Osteocyte (in vitro differentiated cells): ENCODE measurements around the gene PNCK. TPM values are rescaled to one million over a fixed set of nuclear protein-coding genes. Genes with fewer than 3 reads are reported as not detected.

ENCODE experiments used
- DNase-seq: peaks from one replicate; pipeline ENCODE4 v3.0.0; 2021; ENCODE audit warnings: mixed read lengths; ENCODE audit not compliant: unreplicated experiment; ENCODE audit errors: extremely low spot score
- H3K27ac Mint-ChIP-seq: one replicate; pipeline ENCODE4 v1.8.0; 2021; ENCODE audit warnings: mild to moderate bottlenecking, mixed read lengths; ENCODE audit not compliant: unreplicated experiment
- H3K27me3 Mint-ChIP-seq: one replicate; pipeline ENCODE4 v1.8.0; 2021; ENCODE audit warnings: mixed read lengths; ENCODE audit not compliant: unreplicated experiment
- H3K36me3 Mint-ChIP-seq: one replicate; pipeline ENCODE4 v1.8.0; 2021; ENCODE audit warnings: mixed read lengths; ENCODE audit not compliant: unreplicated experiment
- H3K4me1 Mint-ChIP-seq: one replicate; pipeline ENCODE4 v1.8.0; 2021; ENCODE audit warnings: mixed read lengths; ENCODE audit not compliant: unreplicated experiment
- H3K4me3 Mint-ChIP-seq: one replicate; pipeline ENCODE4 v1.8.0; 2021; ENCODE audit warnings: mild to moderate bottlenecking, moderate library complexity, mixed read lengths; ENCODE audit not compliant: unreplicated experiment
- H3K9me3 Mint-ChIP-seq: one replicate; pipeline ENCODE4 v1.8.0; 2021; ENCODE audit warnings: mixed read lengths; ENCODE audit not compliant: unreplicated experiment
- CTCF ChIP-seq: fragments of 200-600 bp; sonication (generic); IDR thresholded peaks from 2 replicates; pipeline ENCODE4 v1.5.0; 2021; ENCODE audit warnings: antibody characterized with exemption, mild to moderate bottlenecking, moderate library complexity
- total RNA-seq: library from RNA; stranded (reverse); gene quantifications from 2 replicates; pipeline ENCODE4 v1.2.1, GENCODE V29; 2021

The PNCK gene
- total RNA-seq, 1 donor from 2014 or later = 3.6 TPM

GRCh38 chrX:153669901-153670731, 3.5 kb downstream of the PNCK start:
- Mint-ChIP-seq H3K36me3 (peaks cover 1% of the 10 kb centered on the region), H3K9me3 (peaks cover 2% of the 10 kb centered on the region), H3K27ac (no peak overlapping the region), H3K4me3 (no peak overlapping the region), H3K4me1 (peaks cover 10% of the 10 kb centered on the region), H3K27me3 (peaks cover 23% of the 10 kb centered on the region)
- no peak for TF ChIP-seq CTCF
- DNase-seq = no peak

- peaks cover 22% of the 10 kb centered on the region for H3K27me3 Mint-ChIP-seq
- peak; percentile 72 for TF ChIP-seq CTCF
- H3K36me3 Mint-ChIP-seq = peaks cover 2% of the 10 kb centered on the region
- H3K4me1 Mint-ChIP-seq = peaks cover 8% of the 10 kb centered on the region
- no peak for DNase-seq
- H3K4me3 Mint-ChIP-seq = no peak overlapping the region
- no peak overlapping the region for H3K27ac Mint-ChIP-seq
- H3K9me3 Mint-ChIP-seq = peaks cover 10% of the 10 kb centered on the region
Measured at GRCh38 chrX:153669174-153669890, 4.3 kb downstream of the PNCK start.

- peaks cover 2% of the 10 kb centered on the region for H3K36me3 Mint-ChIP-seq
- H3K27me3 Mint-ChIP-seq = peaks cover 19% of the 10 kb centered on the region
- DNase-seq = no peak
- peaks cover 10% of the 10 kb centered on the region for H3K9me3 Mint-ChIP-seq
- H3K4me3 Mint-ChIP-seq = no peak overlapping the region
- H3K27ac Mint-ChIP-seq = no peak overlapping the region
- peaks cover 6% of the 10 kb centered on the region for H3K4me1 Mint-ChIP-seq
- no peak for TF ChIP-seq CTCF
Measured at GRCh38 chrX:153668423-153669173, 5.0 kb downstream of the PNCK start.

GRCh38 chrX:153667956-153668396, 5.6 kb downstream of the PNCK start:
- H3K27ac Mint-ChIP-seq = no peak overlapping the region
- H3K4me1 Mint-ChIP-seq = peaks cover 6% of the 10 kb centered on the region
- H3K27me3 Mint-ChIP-seq = peaks cover 17% of the 10 kb centered on the region
- peaks cover 2% of the 10 kb centered on the region for H3K36me3 Mint-ChIP-seq
- no peak overlapping the region for H3K4me3 Mint-ChIP-seq
- DNase-seq = peak; percentile 92
- peak; percentile 76 for TF ChIP-seq CTCF
- H3K9me3 Mint-ChIP-seq = peaks cover 10% of the 10 kb centered on the region
